ENCODE results near the gene ABCC1.

Gene ABCC1

DNA sequence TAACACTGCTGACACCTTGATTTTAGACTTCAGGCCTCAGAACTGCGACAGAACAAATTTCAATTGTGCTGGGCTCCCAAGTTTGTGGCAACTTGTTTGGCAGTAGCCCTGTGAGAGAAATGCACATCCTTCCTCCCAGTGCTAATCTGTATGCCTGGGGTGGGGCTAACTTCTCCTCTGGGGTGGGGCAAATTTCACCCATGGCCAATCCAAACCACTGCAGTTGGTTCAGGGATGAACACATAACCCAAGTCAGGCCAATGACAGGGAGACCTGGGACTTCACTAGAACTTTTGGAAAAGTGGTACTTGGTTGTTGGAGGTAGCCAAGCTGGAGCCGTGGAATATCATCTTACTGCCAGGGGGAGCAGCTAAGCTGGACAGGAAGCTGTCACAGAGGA is 217.5 kb downstream of the ABCC1 start:
- no peak overlapping the region for H3K27ac ChIP-seq (ENCODE audit: low read depth, low read length)
- no peaks in the 10 kb centered on the region for H4K20me1 ChIP-seq (ENCODE audit: control insufficient read depth, insufficient read depth, low read depth, low read length)
- H3K9me3 ChIP-seq (ENCODE audit: control insufficient read depth, insufficient read depth, low read length), result no peaks in the 10 kb centered on the region
- H3K4me2 ChIP-seq (ENCODE audit: low read length), result no peak overlapping the region
- H3F3A ChIP-seq (ENCODE audit: control insufficient read depth, insufficient read depth), result no peaks in the 10 kb centered on the region
- no peak overlapping the region for H3K4me3 ChIP-seq (ENCODE audit: low read length)
- H3K27me3 ChIP-seq (ENCODE audit: control insufficient read depth, low read length), result 0 out of 2 replicates have a peak, but pooled peaks cover 3% of the 10 kb centered on the region
- no peaks in the 10 kb centered on the region for H3K79me2 ChIP-seq (ENCODE audit: control insufficient read depth, low read length)
- no peaks in the 10 kb centered on the region for H3K9me2 ChIP-seq (replicated peaks; ENCODE audit: control insufficient read depth, low read length)
- TF ChIP-seq, protein P1, sequence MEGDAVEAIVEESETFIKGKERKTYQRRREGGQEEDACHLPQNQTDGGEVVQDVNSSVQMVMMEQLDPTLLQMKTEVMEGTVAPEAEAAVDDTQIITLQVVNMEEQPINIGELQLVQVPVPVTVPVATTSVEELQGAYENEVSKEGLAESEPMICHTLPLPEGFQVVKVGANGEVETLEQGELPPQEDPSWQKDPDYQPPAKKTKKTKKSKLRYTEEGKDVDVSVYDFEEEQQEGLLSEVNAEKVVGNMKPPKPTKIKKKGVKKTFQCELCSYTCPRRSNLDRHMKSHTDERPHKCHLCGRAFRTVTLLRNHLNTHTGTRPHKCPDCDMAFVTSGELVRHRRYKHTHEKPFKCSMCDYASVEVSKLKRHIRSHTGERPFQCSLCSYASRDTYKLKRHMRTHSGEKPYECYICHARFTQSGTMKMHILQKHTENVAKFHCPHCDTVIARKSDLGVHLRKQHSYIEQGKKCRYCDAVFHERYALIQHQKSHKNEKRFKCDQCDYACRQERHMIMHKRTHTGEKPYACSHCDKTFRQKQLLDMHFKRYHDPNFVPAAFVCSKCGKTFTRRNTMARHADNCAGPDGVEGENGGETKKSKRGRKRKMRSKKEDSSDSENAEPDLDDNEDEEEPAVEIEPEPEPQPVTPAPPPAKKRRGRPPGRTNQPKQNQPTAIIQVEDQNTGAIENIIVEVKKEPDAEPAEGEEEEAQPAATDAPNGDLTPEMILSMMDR (IDR thresholded peaks at IDR 0.05; ENCODE audit: low read depth, low read length, poor library complexity, severe bottlenecking), result no peak
- TF ChIP-seq EZH2phosphoT487 (IDR thresholded peaks at IDR 0.05; ENCODE audit: borderline replicate concordance, low read length), result no peak
- H3K4me1 ChIP-seq (ENCODE audit: control insufficient read depth, low read length), result no peaks in the 10 kb centered on the region
- H3K36me3 ChIP-seq (ENCODE audit: control insufficient read depth, low read length), result no peaks in the 10 kb centered on the region

DNA sequence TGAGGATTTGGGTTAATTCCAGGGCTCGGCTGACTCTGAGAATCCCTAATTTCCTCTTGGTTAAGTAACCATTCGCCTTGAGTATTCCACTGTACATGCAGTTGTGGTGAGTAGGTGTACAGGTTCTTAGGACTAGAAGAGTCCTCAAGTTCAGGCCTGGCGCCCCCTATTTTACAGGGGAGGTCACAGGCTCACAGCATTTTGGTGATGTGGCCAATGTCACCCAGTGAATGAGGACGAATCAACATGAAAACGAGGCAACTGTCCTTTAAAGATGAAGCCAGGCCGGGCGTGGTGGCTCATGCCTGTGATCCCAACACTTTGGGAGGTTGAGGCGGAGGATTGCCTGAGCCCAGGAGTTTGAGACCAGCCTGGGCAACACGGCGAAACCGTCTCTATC is 218.5 kb downstream of the ABCC1 start:
- TF ChIP-seq, protein P1 (IDR thresholded peaks at IDR 0.05; ENCODE audit: low read depth, low read length, poor library complexity, severe bottlenecking), result no peak
- no peak for TF ChIP-seq EZH2phosphoT487 (IDR thresholded peaks at IDR 0.05; ENCODE audit: borderline replicate concordance, low read length)
- no peaks in the 10 kb centered on the region for H3F3A ChIP-seq (ENCODE audit: control insufficient read depth, insufficient read depth)

DNA sequence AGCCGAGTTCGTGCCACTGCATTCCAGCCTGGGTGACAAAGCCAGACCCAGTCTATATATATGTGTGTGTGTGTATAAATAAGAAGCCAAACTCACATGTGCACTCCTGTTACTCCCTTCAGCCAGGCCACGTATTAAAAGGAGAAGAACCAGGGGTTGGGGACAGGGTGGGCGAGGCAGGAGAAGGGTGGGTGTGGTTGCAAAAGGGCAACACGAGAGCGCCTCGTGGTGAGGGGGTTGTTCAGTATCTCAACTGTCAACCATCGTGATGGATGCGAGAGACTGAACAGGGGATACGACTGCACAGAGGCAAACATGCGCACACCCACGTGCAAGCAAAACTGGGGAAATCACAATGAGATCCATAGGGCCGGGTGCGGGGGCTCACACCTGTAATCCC is 219.0 kb downstream of the ABCC1 start:
- H3K27me3 ChIP-seq (ENCODE audit: control insufficient read depth, low read length), result no peaks in the 10 kb centered on the region
- no peaks in the 10 kb centered on the region for H3K36me3 ChIP-seq (ENCODE audit: control insufficient read depth, low read length)
- H3K4me3 ChIP-seq (ENCODE audit: low read length), result no peak overlapping the region
- H3F3A ChIP-seq (ENCODE audit: control insufficient read depth, insufficient read depth), result no peaks in the 10 kb centered on the region
- H3K27ac ChIP-seq (ENCODE audit: low read depth, low read length), result no peak overlapping the region
- TF ChIP-seq, protein P1 (IDR thresholded peaks at IDR 0.05; ENCODE audit: low read depth, low read length, poor library complexity, severe bottlenecking), result no peak
- no peak for TF ChIP-seq EZH2phosphoT487 (IDR thresholded peaks at IDR 0.05; ENCODE audit: borderline replicate concordance, low read length)
- H3K9me3 ChIP-seq (ENCODE audit: control insufficient read depth, insufficient read depth, low read length), result no peaks in the 10 kb centered on the region
- H3K9me2 ChIP-seq (replicated peaks; ENCODE audit: control insufficient read depth, low read length), result no peaks in the 10 kb centered on the region
- H3K4me2 ChIP-seq (ENCODE audit: low read length), result no peak overlapping the region
- no peaks in the 10 kb centered on the region for H4K20me1 ChIP-seq (ENCODE audit: control insufficient read depth, insufficient read depth, low read depth, low read length)
- no peaks in the 10 kb centered on the region for H3K79me2 ChIP-seq (ENCODE audit: control insufficient read depth, low read length)
- H3K4me1 ChIP-seq (ENCODE audit: control insufficient read depth, low read length), result no peaks in the 10 kb centered on the region

More for the DNA sequence above, 218.5 kb downstream of the ABCC1 start:
- H4K20me1 ChIP-seq (ENCODE audit: control insufficient read depth, insufficient read depth, low read depth, low read length), result no peaks in the 10 kb centered on the region
- H3K4me1 ChIP-seq (ENCODE audit: control insufficient read depth, low read length), result no peaks in the 10 kb centered on the region
- H3K79me2 ChIP-seq (ENCODE audit: control insufficient read depth, low read length), result no peaks in the 10 kb centered on the region
- H3K9me2 ChIP-seq (replicated peaks; ENCODE audit: control insufficient read depth, low read length), result no peaks in the 10 kb centered on the region
- no peak overlapping the region for H3K4me2 ChIP-seq (ENCODE audit: low read length)
- no peaks in the 10 kb centered on the region for H3K36me3 ChIP-seq (ENCODE audit: control insufficient read depth, low read length)
- H3K4me3 ChIP-seq (ENCODE audit: low read length), result no peak overlapping the region
- no peaks in the 10 kb centered on the region for H3K27me3 ChIP-seq (ENCODE audit: control insufficient read depth, low read length)
- no peaks in the 10 kb centered on the region for H3K9me3 ChIP-seq (ENCODE audit: control insufficient read depth, insufficient read depth, low read length)
- no peak overlapping the region for H3K27ac ChIP-seq (ENCODE audit: low read depth, low read length)

DNA sequence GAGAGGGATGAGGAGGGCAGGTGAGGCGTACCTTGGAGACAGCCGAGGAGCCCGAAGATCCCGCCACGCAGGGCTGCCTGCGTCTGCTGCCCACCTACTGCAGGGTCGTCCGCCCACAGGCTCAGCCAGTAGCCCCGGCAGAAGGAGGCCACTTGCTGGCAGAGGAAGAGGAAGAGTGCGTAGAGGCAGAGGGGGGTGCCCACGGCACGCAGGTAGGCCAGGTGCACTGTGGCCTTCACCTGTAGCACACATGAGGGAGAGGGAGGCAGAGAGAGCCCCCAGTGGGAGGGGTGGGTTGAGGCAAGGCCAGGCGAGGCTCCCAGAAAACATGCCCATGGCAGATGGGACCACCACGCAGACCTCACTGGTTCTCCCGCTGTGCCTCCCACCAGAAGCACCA is 220.2 kb downstream of the ABCC1 start:
- Histone ChIP-seq H3K9me3 (ENCODE audit: control insufficient read depth, insufficient read depth, low read length) (no peaks in the 10 kb centered on the region), H3K9me2 (replicated peaks; ENCODE audit: control insufficient read depth, low read length) (no peaks in the 10 kb centered on the region), H3K4me2 (ENCODE audit: low read length) (no peak overlapping the region), H3K36me3 (ENCODE audit: control insufficient read depth, low read length) (no peaks in the 10 kb centered on the region), H3K4me3 (ENCODE audit: low read length) (no peak overlapping the region), H4K20me1 (ENCODE audit: control insufficient read depth, insufficient read depth, low read depth, low read length) (no peaks in the 10 kb centered on the region), H3F3A (ENCODE audit: control insufficient read depth, insufficient read depth) (no peaks in the 10 kb centered on the region), H3K27me3 (ENCODE audit: control insufficient read depth, low read length) (no peaks in the 10 kb centered on the region), H3K4me1 (ENCODE audit: control insufficient read depth, low read length) (no peaks in the 10 kb centered on the region), H3K27ac (ENCODE audit: low read depth, low read length) (no peak overlapping the region), H3K79me2 (ENCODE audit: control insufficient read depth, low read length) (no peaks in the 10 kb centered on the region)
- no peak for TF ChIP-seq EZH2phosphoT487 (IDR thresholded peaks at IDR 0.05; ENCODE audit: borderline replicate concordance, low read length)
- TF ChIP-seq, protein P1 (IDR thresholded peaks at IDR 0.05; ENCODE audit: low read depth, low read length, poor library complexity, severe bottlenecking), result no peak

Measured in DOHH2 (cell line).